Motor neuron (in vitro differentiated cells): ENCODE measurements around the gene KIRREL3. TPM values are rescaled to one million over a fixed set of nuclear protein-coding genes. Genes with fewer than 3 reads are reported as not detected.

Source experiments
- ATAC-seq, 8 experiments: fragments of 200-7000 bp; cut with Tn5 transposase; replicated peaks in 6 of 8; 2 replicates each; pipeline ENCODE4 v1.8.0; 2021; ENCODE audit warnings: mild to moderate bottlenecking in 8 of 8, moderate library complexity in 8 of 8
- H3K27ac ChIP-seq, 2 donors: fragments of 250-450 bp; sonication (Bioruptor Pico); 2 replicates each; pipeline ENCODE4 v1.9.0; 2021; ENCODE audit warnings: antibody characterized with exemption in 2 of 2, mild to moderate bottlenecking in 2 of 2, moderate library complexity in 1 of 2
- H3K4me1 ChIP-seq, 2 donors: fragments of 250-450 bp; sonication (Bioruptor Pico); replicated peaks in 1 of 2; 2 replicates each; pipeline ENCODE4 v1.6.1; 2021; ENCODE audit warnings: antibody characterized with exemption in 2 of 2, mild to moderate bottlenecking in 2 of 2, moderate library complexity in 1 of 2
- H3K4me3 ChIP-seq, 5 donors: fragments of 250-450 bp; sonication (Bioruptor Pico); 2 replicates each; pipeline ENCODE4 v1.9.0; 2021; ENCODE audit warnings: antibody characterized with exemption in 5 of 5, mild to moderate bottlenecking in 5 of 5, moderate library complexity in 4 of 5
- WGBS, 10 experiments: fragments of 450-650 bp; shearing (Covaris generic); methylation state at CpG; one replicate each; pipeline ENCODE4 v1.0.0; 2022; 5-methylcytosine and 5-hydroxymethylcytosine counted together
- in situ Hi-C, 9 experiments: fragments of 400-800 bp; cut with MboI; loops; one replicate each; pipeline ENCODE4 v1.15.0; 2021; ENCODE audit warnings: low sequenced_read_pairs in 9 of 9, low pct_unique_long_range_greater_than_20kb in 2 of 9; ENCODE audit not compliant: unreplicated experiment in 9 of 9
- total RNA-seq, 8 experiments: library from RNA; unstranded; fragments of 300-600 nt; gene quantifications; 2 replicates each; pipeline versions ENCODE4 v1.2.3 to v1.2.4, GENCODE V29; 2022

Gene KIRREL3
- total RNA-seq, 8 experiments from 2014 or later = 3.2 to 53.1 (median 4.8) TPM

- peak in 5 of 8 experiments; percentile 91 to 95 (median 93) for ATAC-seq
- 30 to 72% (median 52%) methylated on average over 2 to 5 of the region's 7 CpGs; no CpG with 5 or more reads in 3 of the 10 experiments for WGBS, 10 experiments
- H3K4me3 ChIP-seq = no peak overlapping the region
- peaks cover 18 to 23% of the 10 kb centered on the region in 2 donors for H3K4me1 ChIP-seq
- in situ Hi-C loops = loop anchor here in 5 of 9 experiments (25.0 kb wide), 1 partner anchor 363 kb away; no protein-coding TSS in a partner anchor
- no peak overlapping the region for H3K27ac ChIP-seq
Measured at GRCh38 chr11:126624506-126624905, 376.1 kb downstream of the KIRREL3 start.

GRCh38 chr11:126619516-126619915 is 381.1 kb downstream of the KIRREL3 start:
- WGBS, 10 experiments = 60 to 100% (median 89%) methylated on average over 1 to 3 of the region's 3 CpGs; no CpG with 5 or more reads in 2 of the 10 experiments
- no peak overlapping the region for H3K27ac ChIP-seq
- no peak overlapping the region for H3K4me3 ChIP-seq
- ATAC-seq = no peak
- in situ Hi-C loops = loop anchor here in 6 of 9 experiments (10.0 to 25.0 kb wide), 2 partner anchors 365 to 368 kb away; no protein-coding TSS in a partner anchor
- H3K4me1 ChIP-seq = peaks cover 12 to 18% of the 10 kb centered on the region in 2 donors

- 69 to 88% (median 76%) methylated on average over 5 to 8 of the region's 11 CpGs; no CpG with 5 or more reads in 5 of the 10 experiments for WGBS, 10 experiments
- Histone ChIP-seq H3K27ac (peak overlapping the region in 1 of 2 donors; percentile 25), H3K4me3 (no peak overlapping the region), H3K4me1 (peaks cover 12 to 20% of the 10 kb centered on the region in 2 donors)
- peak in 7 of 8 experiments; percentile 21 to 82 (median 63) for ATAC-seq
- in situ Hi-C loops = loop anchor here in 6 of 9 experiments (10.0 to 25.0 kb wide), 2 partner anchors 369 to 371 kb away; no protein-coding TSS in a partner anchor
Measured at GRCh38 chr11:126615845-126616244, 384.7 kb downstream of the KIRREL3 start.

- ATAC-seq = peak in 4 of 8 experiments; percentile 33 to 55 (median 42)
- WGBS, 10 experiments = 35 to 72% (median 68%) methylated on average over 2 to 4 of the region's 4 CpGs; no CpG with 5 or more reads in 2 of the 10 experiments
- in situ Hi-C loops = loop anchor here in 6 of 9 experiments (10.0 to 25.0 kb wide), 2 partner anchors 372 to 374 kb away; no protein-coding TSS in a partner anchor
- Histone ChIP-seq H3K4me1 (peaks cover 27 to 38% of the 10 kb centered on the region in 2 donors), H3K27ac (no peak overlapping the region), H3K4me3 (no peak overlapping the region)
Measured at GRCh38 chr11:126613272-126613671, 387.3 kb downstream of the KIRREL3 start.

GRCh38 chr11:126612671-126613070 is 387.9 kb downstream of the KIRREL3 start:
- ATAC-seq = peak in 2 of 8 experiments; percentile 17 to 43
- H3K27ac ChIP-seq = no peak overlapping the region
- in situ Hi-C loops = loop anchor here in 6 of 9 experiments (10.0 to 25.0 kb wide), 2 partner anchors 372 to 375 kb away; no protein-coding TSS in a partner anchor
- H3K4me3 ChIP-seq = no peak overlapping the region
- H3K4me1 ChIP-seq = peaks cover 33 to 44% of the 10 kb centered on the region in 2 donors
- 10 to 100% (median 91%) methylated on average over 2 to 8 of the region's 8 CpGs; no CpG with 5 or more reads in 1 of the 10 experiments for WGBS, 10 experiments

- Histone ChIP-seq H3K4me3 (no peak overlapping the region), H3K27ac (no peak overlapping the region), H3K4me1 (peaks cover 40 to 50% of the 10 kb centered on the region in 2 donors)
- WGBS, 10 experiments = 50 to 100% (median 87%) methylated on average over 1 to 7 of the region's 8 CpGs
- in situ Hi-C loops = loop anchor here in 6 of 9 experiments (10.0 to 25.0 kb wide), 2 partner anchors 373 to 376 kb away; no protein-coding TSS in a partner anchor
- ATAC-seq = no peak
Measured at GRCh38 chr11:126611438-126611837, 389.1 kb downstream of the KIRREL3 start.

GRCh38 chr11:126608658-126609057 is 391.9 kb downstream of the KIRREL3 start:
- in situ Hi-C loops = loop anchor here in 5 of 9 experiments (10.0 to 25.0 kb wide), 2 partner anchors 164 to 379 kb away; no protein-coding TSS in a partner anchor
- 33 to 80% (median 60%) methylated on average over 1 of the region's 1 CpG; no CpG with 5 or more reads in 7 of the 10 experiments for WGBS, 10 experiments
- Histone ChIP-seq H3K27ac (no peak overlapping the region), H3K4me1 (peaks cover 36 to 37% of the 10 kb centered on the region in 2 donors), H3K4me3 (no peak overlapping the region)
- peak in 1 of 8 experiments; percentile 21 for ATAC-seq

- 0 to 75% (median 20%) methylated on average over 1 to 6 of the region's 19 CpGs; no CpG with 5 or more reads in 2 of the 10 experiments for WGBS, 10 experiments
- in situ Hi-C loops = loop anchor here in 5 of 9 experiments (10.0 to 25.0 kb wide), 2 partner anchors 163 to 379 kb away; no protein-coding TSS in a partner anchor
- peaks cover 29 to 30% of the 10 kb centered on the region in 2 donors for H3K4me1 ChIP-seq
- ATAC-seq = peak in 7 of 8 experiments; percentile 22 to 41 (median 31)
- H3K27ac ChIP-seq = no peak overlapping the region
- H3K4me3 ChIP-seq = no peak overlapping the region
Measured at GRCh38 chr11:126607776-126608541, 392.6 kb downstream of the KIRREL3 start.

- Histone ChIP-seq H3K4me1 (peaks cover 29 to 31% of the 10 kb centered on the region in 2 donors), H3K4me3 (no peak overlapping the region), H3K27ac (no peak overlapping the region)
- ATAC-seq = peak; percentile 92 to 99 (median 94)
- in situ Hi-C loops = loop anchor here in 5 of 9 experiments (10.0 to 25.0 kb wide), 2 partner anchors 163 to 380 kb away; no protein-coding TSS in a partner anchor
- 0 to 13% (median 4%) methylated on average over 2 to 4 of the region's 8 CpGs; no CpG with 5 or more reads in 5 of the 10 experiments for WGBS, 10 experiments
Measured at GRCh38 chr11:126607374-126607773, 393.2 kb downstream of the KIRREL3 start.

- no peak overlapping the region for H3K27ac ChIP-seq
- H3K4me1 ChIP-seq = peaks cover 38 to 40% of the 10 kb centered on the region in 2 donors
- no peak for ATAC-seq
- 80 to 100% (median 81%) methylated on average over 1 to 4 of the region's 4 CpGs; no CpG with 5 or more reads in 7 of the 10 experiments for WGBS, 10 experiments
- in situ Hi-C loops = loop anchor here in 5 of 9 experiments (10.0 to 25.0 kb wide), 2 partner anchors 162 to 381 kb away; no protein-coding TSS in a partner anchor
- H3K4me3 ChIP-seq = no peak overlapping the region
Measured at GRCh38 chr11:126606484-126606883, 394.1 kb downstream of the KIRREL3 start.

GRCh38 chr11:126604461-126604860 is 396.1 kb downstream of the KIRREL3 start:
- no peak for ATAC-seq
- Histone ChIP-seq H3K27ac (no peak overlapping the region), H3K4me1 (peaks cover 46 to 55% of the 10 kb centered on the region in 2 donors), H3K4me3 (no peak overlapping the region)
- in situ Hi-C loops = loop anchor here in 5 of 9 experiments (10.0 to 25.0 kb wide), 2 partner anchors 160 to 383 kb away; no protein-coding TSS in a partner anchor
- 40 to 100% (median 70%) methylated on average over 1 to 2 of the region's 7 CpGs; no CpG with 5 or more reads in 5 of the 10 experiments for WGBS, 10 experiments

GRCh38 chr11:126603486-126603885 is 397.1 kb downstream of the KIRREL3 start:
- H3K27ac ChIP-seq = no peak overlapping the region
- in situ Hi-C loops = loop anchor here in 5 of 9 experiments (10.0 to 25.0 kb wide), 2 partner anchors 159 to 384 kb away; no protein-coding TSS in a partner anchor
- WGBS, 10 experiments = 80 to 100% methylated on average over 1 to 2 of the region's 6 CpGs; no CpG with 5 or more reads in 8 of the 10 experiments
- no peak overlapping the region for H3K4me3 ChIP-seq
- H3K4me1 ChIP-seq = peaks cover 46 to 52% of the 10 kb centered on the region in 2 donors
- no peak for ATAC-seq
